Right renal pelvis (tissue), 4 donors: ENCODE data around the gene PANK4. TPM values are rescaled to one million over a fixed set of nuclear protein-coding genes. Genes with fewer than 3 reads are reported as not detected.

Experiments
- DNase-seq, 4 donors: peaks; one replicate each; pipeline ENCODE4 v3.0.0-alpha.2; 2013; ENCODE audit warnings: low read depth in 4 of 4, low spot score in 3 of 4, missing footprints in 1 of 4
- polyA plus RNA-seq, 4 donors: library from polyadenylated mRNA; unstranded; fragments of 120-200 nt; gene quantifications; one replicate each; pipeline ENCODE4 v1.2.1, GENCODE V29; 2013; ENCODE audit not compliant: insufficient read length in 4 of 4

The PANK4 gene
- polyA plus RNA-seq, 4 donors, result 27.3 to 30.8 (median 29.3) TPM

DNA sequence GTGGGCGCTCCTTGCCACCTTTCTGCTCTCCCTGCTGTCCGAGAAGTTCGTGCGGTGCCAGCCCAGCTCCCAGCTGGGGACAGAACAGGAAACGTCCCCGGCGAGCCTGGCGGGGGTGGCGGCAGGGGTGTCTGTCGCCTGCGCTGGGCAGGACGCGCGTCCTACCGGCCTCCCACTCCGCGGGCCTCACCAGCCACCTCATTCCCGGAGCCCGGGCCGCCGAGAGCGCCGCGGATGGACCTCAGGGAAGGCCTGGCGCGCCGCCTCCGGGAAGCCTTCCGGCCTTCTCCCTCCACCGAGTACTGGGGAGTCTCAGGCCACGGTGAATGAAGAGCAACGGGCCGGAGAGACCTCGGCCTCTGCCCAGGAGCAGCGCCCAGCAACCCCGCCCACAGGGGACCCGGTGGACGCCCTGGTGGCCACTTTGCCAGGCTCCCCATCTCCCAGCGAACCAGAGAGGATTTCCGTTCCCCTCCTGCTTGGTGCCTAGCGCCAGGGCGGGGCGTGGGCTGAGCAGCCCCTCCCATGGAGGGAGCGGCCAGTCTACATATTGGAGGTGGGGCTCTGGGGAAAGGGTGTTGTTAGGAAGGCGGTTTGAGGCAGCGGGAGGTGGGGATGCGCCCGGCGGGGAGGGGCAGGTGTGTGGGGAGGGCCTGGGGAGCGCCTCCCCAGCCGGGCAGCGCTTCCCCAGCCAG, 20.3 kb upstream of the PANK4 start:
- no peak for DNase-seq

DNA sequence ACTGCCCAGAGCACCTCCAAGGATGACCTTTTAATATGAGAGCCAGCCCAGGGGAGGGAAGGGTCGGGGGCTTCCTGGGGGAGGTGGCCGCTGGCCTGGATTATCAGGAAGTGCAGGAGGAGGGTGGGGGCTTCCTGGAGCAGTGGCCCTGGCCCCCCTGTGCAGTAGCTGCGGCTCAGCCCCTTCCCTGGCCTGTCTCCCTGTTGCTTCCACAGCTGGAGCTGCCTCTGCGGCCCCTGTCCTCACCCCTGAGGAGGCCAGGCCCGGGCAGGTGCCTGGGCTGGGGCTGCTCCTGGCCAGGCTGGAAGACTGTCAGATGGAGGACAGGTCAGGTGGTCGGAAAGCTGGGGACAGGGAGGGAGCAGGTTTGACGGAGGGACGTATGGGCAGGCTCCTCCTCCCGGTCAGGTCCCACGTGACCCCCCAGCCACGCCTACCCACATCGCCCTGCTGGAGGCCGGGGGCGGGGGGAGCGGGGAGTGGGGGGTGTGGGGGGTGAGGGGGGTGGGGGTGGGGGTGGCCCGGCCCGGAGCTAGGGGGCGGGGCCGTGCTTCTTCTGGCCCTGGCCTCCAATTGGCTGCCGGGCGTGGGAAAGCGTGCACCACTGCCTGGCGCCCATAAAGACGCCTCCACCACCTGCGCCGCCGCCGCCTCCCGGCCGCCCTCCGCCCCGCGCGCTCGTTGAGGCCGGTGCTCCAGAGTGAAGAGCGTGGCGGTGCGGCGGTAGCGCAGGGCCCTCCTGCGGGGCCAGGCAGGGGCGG, 19.5 kb upstream of the PANK4 start:
- no peak for DNase-seq

DNA sequence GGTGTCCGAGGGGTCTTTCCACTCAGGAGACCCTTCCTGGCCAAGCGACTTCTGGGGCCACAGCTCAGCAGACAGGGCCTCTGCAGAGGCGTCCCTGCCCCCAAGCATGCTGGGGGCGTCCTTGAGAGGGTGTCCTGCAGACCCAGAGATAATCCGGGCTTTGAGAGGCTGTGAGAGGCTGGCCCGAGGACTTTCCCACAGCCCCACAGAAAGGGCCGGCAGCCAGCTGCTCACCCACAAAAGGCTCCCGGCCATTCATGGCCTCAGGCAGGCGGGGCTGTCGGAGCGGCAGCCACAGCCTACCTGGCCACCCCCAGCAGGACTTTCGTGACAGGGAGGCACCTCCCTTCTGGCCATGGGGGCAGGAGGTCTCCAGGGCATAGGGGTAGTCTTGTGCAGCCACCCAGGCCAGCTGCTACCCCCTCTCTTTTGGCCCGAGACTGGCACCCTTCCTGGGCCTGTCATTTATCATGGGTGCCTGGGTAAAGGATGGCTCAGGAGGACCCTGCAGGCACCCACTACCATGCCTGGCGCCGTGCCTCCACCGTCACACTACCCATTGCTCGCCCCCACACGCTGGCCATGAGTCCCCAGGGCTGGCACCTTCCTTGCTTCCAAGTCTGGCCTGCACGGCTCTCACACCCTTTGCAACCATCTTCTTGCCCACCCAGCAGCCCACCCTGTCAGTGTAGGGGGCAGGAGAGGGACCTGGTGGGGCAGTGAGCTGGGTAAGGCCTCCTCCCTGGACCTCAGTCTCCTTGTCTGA, 18.7 kb upstream of the PANK4 start:
- no peak for DNase-seq

DNA sequence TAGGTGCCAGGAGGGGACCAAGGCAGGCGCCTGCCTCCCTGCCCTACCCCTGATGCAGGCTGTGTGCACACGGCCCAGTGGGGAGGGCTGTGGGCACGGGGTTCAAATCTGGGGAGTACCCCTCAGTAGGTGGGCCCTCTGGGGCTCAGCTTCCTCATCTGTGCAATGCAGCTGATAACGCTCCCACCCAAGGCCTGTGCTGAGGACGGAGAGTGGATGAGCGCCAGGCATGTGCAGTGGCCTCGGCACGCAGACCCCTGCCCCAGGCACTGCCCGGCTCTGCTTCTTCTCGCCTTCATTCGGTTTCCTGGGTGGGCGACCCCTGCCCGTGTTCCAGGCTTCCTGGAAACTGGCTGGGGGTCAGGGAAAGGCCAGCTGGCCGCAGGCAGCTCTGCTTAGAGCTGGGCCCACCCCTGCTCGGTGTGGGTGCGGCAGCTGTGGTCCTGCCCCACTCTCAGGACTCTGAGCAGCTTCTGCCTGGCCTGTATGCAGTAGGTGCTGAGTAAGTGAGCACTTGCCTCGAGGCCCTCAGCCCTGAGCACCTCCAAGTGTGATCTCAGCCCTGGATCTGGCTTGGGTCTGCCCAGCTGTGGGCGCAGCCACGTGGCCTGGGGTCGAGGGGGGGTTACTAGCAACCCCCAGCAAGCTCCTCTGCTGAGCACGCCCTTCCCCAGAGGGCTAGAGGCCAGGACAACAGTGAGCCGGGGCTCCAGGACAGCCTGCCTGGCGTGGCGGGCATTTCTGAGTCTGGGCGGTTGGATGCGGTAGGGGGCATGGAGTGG, 17.9 kb upstream of the PANK4 start:
- DNase-seq, result no peak

DNA sequence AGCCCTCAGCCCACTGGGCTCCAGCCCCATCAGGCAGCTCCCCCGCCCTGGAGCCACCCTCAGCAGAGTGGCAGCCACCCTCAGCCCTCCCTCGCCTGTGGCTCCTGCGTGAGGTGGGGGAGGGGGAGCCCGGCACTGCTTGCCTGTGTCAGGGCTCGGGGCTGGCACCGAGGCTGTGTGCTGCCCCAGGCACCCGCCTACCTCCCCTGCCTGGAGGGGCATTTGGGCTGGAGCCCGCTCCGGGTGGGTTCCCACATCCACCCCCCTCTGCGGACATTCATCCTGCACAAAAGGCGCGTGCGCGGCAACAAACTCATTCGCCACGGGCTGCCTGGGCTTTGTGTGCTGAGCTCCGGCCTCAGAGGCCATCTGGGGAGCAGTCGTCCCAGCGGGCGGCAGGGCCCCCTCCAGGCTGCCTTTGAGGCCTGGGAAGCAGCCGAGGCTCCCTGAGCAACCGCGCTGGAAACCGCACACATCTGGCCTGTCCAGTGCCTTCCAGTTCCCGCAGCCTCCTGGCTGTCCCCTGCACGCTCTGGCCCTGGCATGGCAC, 17.2 kb upstream of the PANK4 start:
- DNase-seq, result no peak

DNA sequence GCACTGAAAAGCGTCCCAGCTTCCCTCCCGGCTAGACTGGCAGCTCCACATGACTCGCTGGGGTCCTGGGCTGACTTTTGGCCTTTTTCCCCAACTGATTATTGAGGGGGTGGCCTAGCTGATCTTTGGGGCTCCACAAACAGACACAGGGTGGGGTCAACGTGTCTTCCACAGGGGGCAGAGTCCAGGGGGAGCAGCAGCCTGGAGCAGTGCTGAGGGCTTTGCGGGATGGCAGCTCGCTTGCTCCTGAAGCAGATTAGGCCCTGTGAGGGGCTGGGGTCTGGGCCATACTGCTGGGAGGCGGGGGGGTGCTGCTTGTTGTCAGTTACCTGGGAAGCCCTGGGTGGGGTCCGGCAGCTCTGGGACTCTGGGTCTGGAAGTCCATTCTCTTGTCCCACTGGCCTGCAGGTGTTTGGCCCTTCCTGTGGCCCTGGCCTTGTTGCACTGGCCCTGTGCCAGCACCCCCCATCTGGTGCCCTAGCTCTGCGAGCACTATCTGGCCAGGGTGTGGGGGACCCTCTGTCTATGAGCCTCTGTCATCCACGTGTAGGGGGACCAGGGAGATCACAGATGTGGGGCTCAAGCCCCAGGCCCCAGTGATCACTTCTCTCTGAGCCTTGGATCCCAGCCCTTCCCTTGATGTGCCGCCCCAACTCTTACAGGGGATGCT, 16.0 kb upstream of the PANK4 start:
- DNase-seq, result no peak

DNA sequence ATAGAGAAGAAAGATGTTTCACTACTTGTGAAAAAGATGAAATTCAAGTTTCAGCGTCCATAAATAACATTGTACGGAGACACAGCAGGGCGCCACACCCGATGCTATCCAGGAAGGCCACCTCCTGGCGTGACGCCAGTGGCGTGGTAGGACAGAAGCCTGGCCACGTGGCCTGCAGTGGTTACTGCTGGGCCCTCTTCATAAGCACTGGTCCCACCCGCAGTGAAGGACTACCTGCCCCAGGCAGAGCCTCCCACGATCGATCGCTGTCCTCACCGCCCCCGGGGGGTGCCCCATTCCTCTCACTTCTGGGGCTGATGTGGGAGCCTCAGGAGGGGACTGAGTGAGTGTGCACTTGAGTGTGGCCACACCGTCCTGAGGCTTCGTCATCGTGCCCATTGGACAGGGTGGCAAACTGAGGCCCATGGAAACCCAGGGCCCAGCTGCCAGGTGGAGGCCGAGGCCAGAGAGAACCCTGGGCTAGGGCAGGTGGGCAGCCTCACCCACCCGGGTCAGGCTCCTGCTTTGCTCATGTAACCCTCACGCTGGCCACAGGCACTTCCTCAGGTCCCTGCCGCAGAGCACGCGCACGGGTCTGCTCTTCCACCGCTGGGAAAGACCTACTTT, 15.3 kb upstream of the PANK4 start:
- DNase-seq, result no peak

DNA sequence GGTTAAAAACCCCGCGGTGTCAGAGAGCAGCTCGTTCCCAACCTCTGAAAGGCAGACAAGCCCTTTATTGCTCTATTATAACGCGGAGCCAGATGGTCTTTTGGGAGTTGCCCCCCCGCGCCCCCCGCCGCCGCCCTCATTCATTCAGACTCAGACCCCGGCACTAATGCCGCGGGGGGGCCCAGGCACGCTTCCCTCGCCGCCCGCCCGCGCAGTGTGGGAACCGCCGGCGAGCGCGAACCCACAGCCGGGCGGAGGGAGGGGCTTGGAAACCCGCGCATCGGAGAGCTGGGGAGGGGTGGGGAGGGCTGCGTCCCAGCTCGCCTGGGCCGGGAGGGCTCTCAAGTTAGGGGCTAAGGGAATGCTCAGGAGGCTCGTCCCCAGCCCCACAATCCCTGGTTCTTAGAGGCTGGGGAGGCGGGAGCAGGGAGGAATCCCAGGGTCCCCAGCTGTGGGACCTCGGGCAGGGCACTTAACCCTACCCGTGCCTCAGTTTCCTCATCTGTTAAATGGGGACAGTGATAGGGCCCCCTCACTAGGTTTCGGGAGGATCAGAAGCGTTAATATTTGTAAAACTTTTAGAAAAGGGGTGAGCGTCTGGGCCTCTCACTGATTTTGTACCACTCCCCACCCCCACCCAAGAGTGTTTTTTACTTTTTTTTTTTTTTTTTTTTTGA, 14.6 kb upstream of the PANK4 start:
- no peak for DNase-seq

DNA sequence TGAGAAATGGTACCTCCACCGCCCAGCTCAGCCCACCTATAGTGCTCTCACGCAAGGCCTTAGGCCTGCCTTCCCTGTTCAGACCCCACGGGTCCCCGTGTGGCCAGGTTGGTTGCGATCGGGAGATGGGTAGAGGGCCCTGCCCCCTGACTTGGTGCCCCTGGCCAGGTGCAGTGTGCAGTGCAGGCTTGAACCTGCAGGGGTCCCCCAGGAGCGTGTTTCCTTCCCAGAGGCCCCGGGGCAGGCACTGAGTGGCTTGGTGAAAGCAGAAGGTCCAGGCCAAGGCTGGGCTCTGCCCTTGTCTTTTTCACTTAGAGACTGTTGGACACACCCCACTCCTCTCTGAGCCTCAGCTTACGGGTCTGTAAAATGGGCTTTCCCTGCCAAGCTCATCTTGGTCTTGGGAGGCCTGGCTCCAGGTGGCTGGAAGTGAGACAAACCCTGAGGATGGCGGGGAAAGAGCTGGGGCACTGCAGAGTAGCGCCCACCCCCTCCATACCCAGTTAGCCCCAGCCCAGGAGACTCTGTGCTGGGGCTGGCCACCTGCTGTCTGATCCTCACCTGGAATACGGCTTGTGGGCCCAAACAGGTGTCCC, 13.0 kb upstream of the PANK4 start:
- no peak for DNase-seq

DNA sequence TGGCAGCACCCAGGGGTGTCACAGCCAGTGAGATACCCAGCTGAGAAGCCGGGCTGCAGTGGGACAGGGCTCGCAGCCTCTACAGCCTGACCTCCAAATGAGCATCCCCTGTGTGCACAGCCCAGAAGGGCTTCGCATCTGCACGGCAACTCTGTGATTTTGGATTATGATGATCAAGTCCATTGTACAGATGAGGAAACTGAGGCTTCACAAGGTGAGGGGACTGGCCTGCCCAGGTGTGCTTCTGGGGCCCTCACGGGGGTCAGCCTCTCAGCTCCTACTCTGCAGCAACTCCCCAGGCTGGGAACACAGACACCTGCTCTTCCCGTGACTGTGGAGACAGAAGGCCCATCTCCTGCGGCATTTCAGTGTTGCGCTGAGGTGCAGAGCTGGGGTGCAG, 12.5 kb upstream of the PANK4 start:
- DNase-seq, result no peak

DNA sequence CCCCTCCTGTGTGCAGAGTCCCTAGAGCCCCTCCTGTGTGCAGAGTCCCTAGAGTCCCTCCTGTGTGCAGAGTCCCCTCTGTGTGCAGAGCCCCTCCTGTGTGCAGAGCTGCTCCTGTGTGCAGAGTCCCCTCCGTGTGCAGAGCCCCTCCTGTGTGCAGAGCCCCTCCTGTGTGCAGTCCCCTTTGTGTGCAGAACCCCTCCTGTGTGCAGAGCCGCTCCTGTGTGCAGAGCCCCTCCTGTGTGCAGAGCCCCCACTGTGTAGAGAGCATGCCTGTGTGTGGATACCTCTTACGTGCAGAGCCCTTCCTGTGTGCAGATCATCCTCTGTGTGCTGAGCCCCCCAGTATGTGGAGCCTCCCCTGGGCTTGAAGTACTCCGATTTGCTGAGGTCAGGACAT, 12.0 kb upstream of the PANK4 start:
- no peak for DNase-seq

DNA sequence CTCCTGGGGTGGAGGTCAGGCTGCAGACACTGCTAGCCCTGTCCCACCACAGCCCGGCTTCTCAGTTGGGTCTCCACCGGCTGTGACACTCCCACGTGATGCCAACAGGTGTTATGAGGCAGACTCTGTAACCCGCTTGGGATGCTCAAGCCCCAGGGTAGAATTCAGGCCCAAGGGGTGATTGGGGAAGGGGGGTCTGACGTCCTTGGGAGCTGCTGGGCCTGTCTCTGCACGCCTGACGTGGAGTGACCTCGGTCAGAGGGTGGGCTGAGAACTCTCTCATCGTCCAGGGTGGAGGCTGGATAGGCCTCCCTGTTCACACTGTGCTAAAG, 11.4 kb upstream of the PANK4 start:
- DNase-seq, result no peak

DNA sequence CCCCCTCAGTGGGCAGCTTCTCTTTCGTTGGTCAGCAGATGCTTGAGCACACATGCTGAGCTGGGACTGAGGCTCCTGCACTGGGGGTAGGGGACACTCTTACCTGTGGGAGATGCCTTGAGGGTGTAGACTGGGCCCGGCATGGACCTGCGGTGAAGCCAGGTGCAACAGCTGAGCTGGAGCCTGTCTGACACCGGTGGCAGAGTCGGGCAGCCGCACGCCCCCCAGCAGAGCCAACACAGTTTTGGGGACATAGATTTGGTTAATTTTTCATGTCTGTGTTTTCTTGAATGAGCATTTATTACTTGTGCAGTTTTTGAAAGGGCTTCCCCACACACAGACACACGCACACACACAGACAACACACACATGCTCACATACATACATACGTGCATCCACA, 9.6 kb upstream of the PANK4 start:
- DNase-seq, result no peak

DNA sequence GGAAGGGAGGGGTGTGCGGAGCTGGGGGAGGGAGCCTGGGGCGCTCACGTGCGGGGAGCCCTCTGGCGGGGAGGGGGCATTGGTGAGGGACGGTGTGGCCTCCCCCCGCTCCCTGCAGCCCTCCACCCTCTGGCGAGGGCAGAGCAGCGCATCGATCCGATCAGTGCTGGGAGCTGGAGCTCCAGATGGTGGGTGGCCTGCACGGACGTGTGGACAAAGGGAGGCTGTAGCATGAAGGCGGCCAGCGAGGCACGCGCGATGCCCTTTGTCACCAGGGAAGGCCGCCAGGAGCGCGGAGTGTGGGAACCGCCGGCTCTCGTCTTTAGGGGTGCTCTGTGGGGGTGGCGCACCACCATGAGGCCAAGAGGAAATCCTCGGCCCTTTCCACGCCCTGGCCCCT, 9.1 kb upstream of the PANK4 start:
- DNase-seq, result no peak

DNA sequence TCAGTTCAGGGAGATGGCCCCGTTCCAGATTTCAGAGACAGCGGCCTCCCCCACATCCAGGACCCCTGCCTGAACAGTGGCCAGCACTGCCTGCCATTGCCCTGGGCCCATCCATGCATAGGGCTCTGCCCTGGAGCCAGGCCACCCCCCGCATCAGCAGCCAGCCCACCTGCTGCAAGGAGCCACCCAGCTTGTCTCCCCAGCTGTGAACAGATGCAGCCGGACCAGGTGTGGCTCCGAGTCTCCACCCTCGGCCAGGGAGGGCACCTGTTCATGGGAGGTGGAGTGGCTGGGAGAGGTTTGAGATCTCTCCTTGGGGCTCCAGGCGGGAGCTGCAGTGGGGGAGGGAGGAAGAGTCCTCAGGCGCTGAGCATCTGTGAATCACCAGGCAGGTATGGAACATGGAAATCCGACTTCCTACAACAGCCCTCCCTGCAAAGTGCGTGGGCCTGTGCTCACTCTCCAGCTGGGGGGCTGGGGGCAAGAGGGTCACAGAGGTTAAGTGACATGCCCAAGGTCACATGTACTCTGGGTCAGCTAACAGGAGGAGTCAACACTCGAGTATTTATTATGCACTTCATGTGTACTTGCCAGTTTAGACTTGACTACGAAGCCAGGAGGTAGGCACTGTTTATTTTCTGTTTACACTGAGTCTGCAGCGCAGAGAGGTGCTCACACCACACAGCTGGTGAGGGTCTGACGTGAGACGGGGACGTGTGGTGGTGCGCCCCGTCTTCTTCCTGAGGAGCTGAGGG, 8.5 kb upstream of the PANK4 start:
- DNase-seq, result no peak

DNA sequence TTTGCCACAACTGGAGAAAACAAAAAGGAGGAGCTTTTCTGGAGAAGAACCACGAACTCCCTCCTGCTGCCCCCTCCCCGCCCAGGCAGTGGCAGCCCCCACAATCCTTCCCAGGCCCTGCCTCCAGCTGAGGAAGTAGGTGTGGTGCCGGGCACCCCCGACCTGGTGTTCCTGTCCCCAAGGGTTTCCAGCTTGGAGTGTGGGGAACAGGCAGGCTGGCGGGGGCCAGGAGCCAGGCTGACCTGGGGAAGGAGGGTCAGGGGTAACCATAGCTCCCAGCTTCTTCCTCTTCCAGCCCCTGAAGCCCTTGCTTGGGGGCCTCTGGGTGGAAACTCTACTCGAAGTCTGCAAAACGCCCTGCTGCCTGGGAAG, 7.9 kb upstream of the PANK4 start:
- DNase-seq, result no peak

DNA sequence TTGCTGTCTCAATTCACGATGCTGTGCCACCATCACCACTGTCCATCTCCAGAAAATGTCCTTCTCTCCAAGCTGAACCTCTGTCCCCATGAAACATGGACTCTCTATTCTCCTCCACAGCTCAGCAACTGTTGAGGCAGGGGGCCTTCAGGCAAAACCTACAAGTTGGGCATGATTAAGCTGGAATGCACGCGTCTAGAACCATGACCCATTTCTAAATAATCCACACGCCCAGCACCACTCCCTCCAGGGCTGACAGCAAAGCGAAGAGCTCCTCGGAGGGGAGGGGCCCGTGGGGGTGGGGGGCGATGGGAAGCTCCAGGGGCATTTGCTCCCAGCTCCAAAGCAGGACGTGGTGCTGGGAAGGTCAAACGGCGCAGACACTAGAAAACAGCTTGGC, 7.0 kb upstream of the PANK4 start:
- DNase-seq, result no peak

DNA sequence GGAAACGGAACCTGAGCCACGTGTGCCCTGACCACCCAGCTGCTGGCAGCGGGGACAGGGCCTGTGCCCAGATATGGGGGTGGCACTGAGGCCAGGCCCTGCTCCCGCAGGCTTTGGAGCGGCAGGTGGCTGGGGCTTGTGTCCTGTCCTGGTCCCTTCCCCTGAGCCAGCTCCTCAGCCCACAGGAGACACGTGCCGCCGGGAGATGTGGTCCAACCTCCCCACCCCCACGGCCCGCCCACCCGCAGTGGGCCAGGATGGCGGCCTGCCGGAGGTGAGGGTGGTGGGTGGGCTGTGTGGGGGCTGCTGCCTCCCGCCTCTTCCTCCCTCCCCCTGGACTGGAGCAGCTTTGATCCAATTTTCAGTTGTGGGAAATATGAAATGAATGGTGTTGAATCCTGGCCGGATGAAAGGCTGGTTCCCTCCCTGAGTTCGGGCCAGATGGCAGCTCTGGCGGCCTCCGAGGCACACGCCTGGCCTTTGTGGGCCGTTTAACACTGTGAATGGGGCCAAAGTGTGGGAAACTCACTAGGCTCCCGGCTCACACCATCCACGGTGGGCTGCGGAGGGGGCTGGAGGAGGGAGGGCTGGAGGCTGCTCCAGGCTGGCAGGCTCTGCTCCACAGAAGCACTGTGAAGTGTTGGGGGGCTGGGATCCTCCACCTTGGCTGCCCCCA, 6.2 kb upstream of the PANK4 start:
- DNase-seq, result no peak
